ENCODE results near the gene TMEM39A. TPM values are rescaled to one million over a fixed set of nuclear protein-coding genes. Genes with fewer than 3 reads are reported as not detected.
A peak's percentile ranks its signal among the peaks of the same experiment; 100 is the strongest.

TMEM39A gene
- total RNA-seq, 1 experiment from 2014 or later = 40.2 TPM

DNA sequence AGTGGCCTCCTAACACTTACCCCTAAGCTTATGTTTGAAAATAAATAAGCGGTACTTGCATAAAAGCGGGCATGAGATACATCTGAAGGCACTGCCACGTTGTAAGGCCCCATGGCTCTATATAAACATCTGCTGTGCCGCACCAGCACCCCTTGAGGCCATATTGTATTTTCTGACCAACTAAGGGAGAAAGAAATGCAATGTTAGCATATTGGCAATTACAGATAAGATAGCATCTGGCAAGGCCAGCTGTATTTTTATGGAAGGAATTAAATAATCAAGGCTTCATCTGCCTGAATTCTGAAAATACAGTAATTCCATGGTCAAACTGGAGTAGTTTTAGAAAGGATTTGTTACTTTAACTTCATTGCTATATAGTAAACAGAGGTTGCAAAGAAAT, 28.7 kb downstream of the TMEM39A start:
- intact Hi-C loops (cut with micrococcal nuclease) = no loop called here
- Histone ChIP-seq H3K36me3 (ENCODE audit: control insufficient read depth in 1 of 2, insufficient read depth in 2 of 2, low read length in 2 of 2) (peaks cover 45 to 57% of the 10 kb centered on the region in 2 experiments), H4K20me1 (ENCODE audit: insufficient read depth) (no peaks in the 10 kb centered on the region), H3K4me2 (ENCODE audit: low read length) (no peak overlapping the region), H3K27me3 (ENCODE audit: insufficient read depth, low read length) (no peaks in the 10 kb centered on the region), H3K9me2 (ENCODE audit: insufficient read depth) (no peaks in the 10 kb centered on the region), H3K4me1 (ENCODE audit: control insufficient read depth in 1 of 2, insufficient read depth in 2 of 2, low read length in 2 of 2) (no peaks in the 10 kb centered on the region), H3K9me3 (ENCODE audit: control insufficient read depth in 1 of 2, insufficient read depth in 1 of 2, low read depth in 1 of 2, low read length in 2 of 2) (no peaks in the 10 kb centered on the region), H3K9ac (ENCODE audit: low read length) (no peak overlapping the region), H3K4me3 (replicated peaks in 1 of 2; ENCODE audit: low read depth in 1 of 2, low read length in 2 of 2) (no peak overlapping the region), H2AFZ (ENCODE audit: low read depth, low read length, poor library complexity, severe bottlenecking) (no peak overlapping the region), H3K79me2 (ENCODE audit: insufficient read depth, low read length) (no peaks in the 10 kb centered on the region), H3K27ac (ENCODE audit: low read depth, low read length) (no peak overlapping the region)
- ATAC-seq = no peak
- no peak for TF ChIP-seq ZNF274 (IDR thresholded peaks at IDR 0.05; ENCODE audit: low read depth, low read length)
- TF ChIP-seq, protein P1, sequence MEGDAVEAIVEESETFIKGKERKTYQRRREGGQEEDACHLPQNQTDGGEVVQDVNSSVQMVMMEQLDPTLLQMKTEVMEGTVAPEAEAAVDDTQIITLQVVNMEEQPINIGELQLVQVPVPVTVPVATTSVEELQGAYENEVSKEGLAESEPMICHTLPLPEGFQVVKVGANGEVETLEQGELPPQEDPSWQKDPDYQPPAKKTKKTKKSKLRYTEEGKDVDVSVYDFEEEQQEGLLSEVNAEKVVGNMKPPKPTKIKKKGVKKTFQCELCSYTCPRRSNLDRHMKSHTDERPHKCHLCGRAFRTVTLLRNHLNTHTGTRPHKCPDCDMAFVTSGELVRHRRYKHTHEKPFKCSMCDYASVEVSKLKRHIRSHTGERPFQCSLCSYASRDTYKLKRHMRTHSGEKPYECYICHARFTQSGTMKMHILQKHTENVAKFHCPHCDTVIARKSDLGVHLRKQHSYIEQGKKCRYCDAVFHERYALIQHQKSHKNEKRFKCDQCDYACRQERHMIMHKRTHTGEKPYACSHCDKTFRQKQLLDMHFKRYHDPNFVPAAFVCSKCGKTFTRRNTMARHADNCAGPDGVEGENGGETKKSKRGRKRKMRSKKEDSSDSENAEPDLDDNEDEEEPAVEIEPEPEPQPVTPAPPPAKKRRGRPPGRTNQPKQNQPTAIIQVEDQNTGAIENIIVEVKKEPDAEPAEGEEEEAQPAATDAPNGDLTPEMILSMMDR (IDR thresholded peaks at IDR 0.05 in 2 of 3, conservative IDR thresholded peaks at IDR 0.05 in 1 of 3; ENCODE audit: borderline replicate concordance in 1 of 3, insufficient read depth in 1 of 3, low read depth in 2 of 3, low read length in 2 of 3) = peak in 1 of 3 experiments; percentile 11; a peak in 1 of 6 replicates
- ChIA-PET CTCF (no interaction called here), POLR2A (no interaction called here), RAD21 (ENCODE audit: low non-redundant PET in 1 of 2, low total read pairs in 2 of 2, uncharacterized antibody in 2 of 2, unreplicated experiment in 2 of 2) (no interaction called here)
- no peak for DNase-seq (ENCODE audit: low read depth, low spot score)
- BruUV-seq (replicated peaks) = no TSS peak

DNA sequence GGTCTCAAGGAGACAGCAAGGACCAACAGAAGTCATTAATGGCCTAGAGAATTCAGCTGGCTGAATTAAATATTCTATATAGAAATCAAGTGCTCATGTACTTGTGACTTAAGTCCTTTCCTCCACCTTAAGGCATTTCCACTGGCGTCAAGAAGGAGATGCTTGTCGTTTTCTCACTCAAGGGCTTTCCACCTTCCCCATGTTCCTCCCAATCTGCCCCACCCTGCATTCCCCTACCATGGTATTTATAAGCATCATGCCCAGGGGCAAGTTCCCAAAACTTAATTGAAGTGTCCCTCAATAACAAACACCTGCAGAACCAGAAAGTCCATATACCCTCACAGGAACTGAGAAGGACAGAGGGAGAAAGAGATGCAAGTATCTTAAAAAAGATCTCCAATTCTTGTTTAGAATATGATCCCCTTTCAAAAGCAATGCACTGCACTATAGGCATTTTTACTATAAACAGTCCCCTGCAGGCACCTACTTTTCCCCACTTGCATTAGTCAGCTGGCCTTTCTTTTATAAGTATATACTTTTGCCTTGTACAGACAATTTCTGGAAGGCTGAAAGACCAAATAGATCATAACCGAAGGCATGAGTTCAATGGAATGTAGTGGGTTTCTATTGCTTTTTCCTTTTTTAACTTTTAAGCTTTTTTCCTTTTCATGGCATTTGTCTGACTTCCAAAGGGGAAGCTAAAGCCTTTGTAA, 29.6 kb downstream of the TMEM39A start:
- DNase-seq (ENCODE audit: low read depth, low spot score) = no peak
- no peaks in the 10 kb centered on the region; a peak in 1 of 4 replicates for H3K9me3 ChIP-seq (ENCODE audit: control insufficient read depth in 1 of 2, insufficient read depth in 1 of 2, low read depth in 1 of 2, low read length in 2 of 2)
- ChIA-PET RAD21 (ENCODE audit: low non-redundant PET in 1 of 2, low total read pairs in 2 of 2, uncharacterized antibody in 2 of 2, unreplicated experiment in 2 of 2) (no interaction called here), CTCF (no interaction called here), POLR2A (no interaction called here)
- peaks cover 54 to 64% of the 10 kb centered on the region in 2 experiments for H3K36me3 ChIP-seq (ENCODE audit: control insufficient read depth in 1 of 2, insufficient read depth in 2 of 2, low read length in 2 of 2)
- H3K27me3 ChIP-seq (ENCODE audit: insufficient read depth, low read length) = no peaks in the 10 kb centered on the region
- no peak for ATAC-seq
- no peaks in the 10 kb centered on the region for H3K9me2 ChIP-seq (ENCODE audit: insufficient read depth)
- intact Hi-C loops (cut with micrococcal nuclease) = no loop called here
- H3K4me3 ChIP-seq (replicated peaks in 1 of 2; ENCODE audit: low read depth in 1 of 2, low read length in 2 of 2) = no peak overlapping the region
- no TSS peak for BruUV-seq (replicated peaks)
- H3K4me2 ChIP-seq (ENCODE audit: low read length) = no peak overlapping the region
- no peaks in the 10 kb centered on the region for H4K20me1 ChIP-seq (ENCODE audit: insufficient read depth)
- H3K4me1 ChIP-seq (ENCODE audit: control insufficient read depth in 1 of 2, insufficient read depth in 2 of 2, low read length in 2 of 2) = no peaks in the 10 kb centered on the region
- H3K79me2 ChIP-seq (ENCODE audit: insufficient read depth, low read length) = no peaks in the 10 kb centered on the region
- H2AFZ ChIP-seq (ENCODE audit: low read depth, low read length, poor library complexity, severe bottlenecking) = no peak overlapping the region
- H3K27ac ChIP-seq (ENCODE audit: low read depth, low read length) = no peak overlapping the region
- H3K9ac ChIP-seq (ENCODE audit: low read length) = no peak overlapping the region
- TF ChIP-seq FOSL1 (IDR thresholded peaks at IDR 0.05; ENCODE audit: low read depth) (no peak), POLR2A (IDR thresholded peaks at IDR 0.05; ENCODE audit: borderline replicate concordance, extremely low read depth, insufficient read depth, insufficient read length) (no peak), SP1 (IDR thresholded peaks at IDR 0.05; ENCODE audit: low read depth) (no peak), RAD21 (IDR thresholded peaks at IDR 0.05; ENCODE audit: low read depth) (no peak), EGR1 (IDR thresholded peaks at IDR 0.05; ENCODE audit: low read depth) (no peak), JUND (IDR thresholded peaks at IDR 0.05) (no peak)
- TF ChIP-seq, protein P1 (IDR thresholded peaks at IDR 0.05 in 2 of 3, conservative IDR thresholded peaks at IDR 0.05 in 1 of 3; ENCODE audit: borderline replicate concordance in 1 of 3, insufficient read depth in 1 of 3, low read depth in 2 of 3, low read length in 2 of 3) = no peak
